HPDE6-E6E7 (cell line): Measurements from ENCODE around the gene SLC47A2.
"Not testable (repeated sequence)": the region's sequence is repeated elsewhere in the genome, so short reads cannot be mapped to it uniquely, and the experiment has no call there.

ENCODE experiments used
- DNase-seq: peaks from one replicate; pipeline ENCODE4 v3.0.0; 2011; ENCODE audit warnings: missing footprints; ENCODE audit errors: extremely low spot score

SLC47A2 gene

DNA sequence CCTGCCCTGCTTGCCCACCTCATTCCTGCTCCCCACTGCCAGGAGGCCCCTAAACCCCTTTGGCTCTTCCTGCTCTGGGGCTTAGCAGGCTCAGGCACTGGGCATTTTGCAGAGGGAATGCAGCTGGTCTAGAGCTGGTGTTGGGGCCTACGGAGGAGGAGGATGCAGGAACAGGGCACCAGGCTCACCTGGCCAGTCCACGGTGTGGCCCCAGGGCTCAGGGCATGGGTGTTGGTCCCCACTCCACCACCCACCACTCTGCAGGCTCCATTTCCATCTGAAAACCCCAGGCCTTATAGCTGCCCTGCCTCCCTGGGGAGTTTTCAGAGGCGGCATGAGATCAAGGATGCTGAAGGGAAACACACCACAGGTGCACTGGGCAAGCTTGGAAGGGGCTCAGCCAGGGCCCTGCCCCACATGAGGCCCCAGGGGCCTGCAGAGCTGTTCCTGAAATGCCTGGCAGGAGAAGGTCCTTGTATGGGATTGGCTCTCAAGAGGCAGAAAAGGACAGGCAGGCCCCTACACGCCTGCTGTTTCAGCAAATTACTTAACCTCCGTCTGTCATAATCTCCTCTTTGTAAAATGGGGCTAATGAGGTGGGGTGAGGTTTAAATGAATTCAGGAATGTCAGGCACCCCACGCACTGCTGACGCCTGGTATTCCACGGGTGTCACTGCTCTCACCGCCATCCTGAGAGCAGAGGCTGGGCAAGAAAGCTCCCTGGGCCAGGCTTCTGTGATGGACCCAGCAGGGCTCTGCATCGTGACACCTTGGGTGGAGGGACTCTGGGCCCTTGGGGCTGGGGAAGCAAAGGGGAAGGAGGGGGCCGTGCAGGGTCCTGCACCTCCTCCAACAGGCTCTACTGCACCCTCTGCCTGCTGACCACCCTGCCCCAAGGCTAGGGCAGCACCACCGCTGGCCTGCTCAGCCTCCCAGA lies 9.3 kb downstream of the SLC47A2 start:
- peak; percentile 79 for DNase-seq

DNA sequence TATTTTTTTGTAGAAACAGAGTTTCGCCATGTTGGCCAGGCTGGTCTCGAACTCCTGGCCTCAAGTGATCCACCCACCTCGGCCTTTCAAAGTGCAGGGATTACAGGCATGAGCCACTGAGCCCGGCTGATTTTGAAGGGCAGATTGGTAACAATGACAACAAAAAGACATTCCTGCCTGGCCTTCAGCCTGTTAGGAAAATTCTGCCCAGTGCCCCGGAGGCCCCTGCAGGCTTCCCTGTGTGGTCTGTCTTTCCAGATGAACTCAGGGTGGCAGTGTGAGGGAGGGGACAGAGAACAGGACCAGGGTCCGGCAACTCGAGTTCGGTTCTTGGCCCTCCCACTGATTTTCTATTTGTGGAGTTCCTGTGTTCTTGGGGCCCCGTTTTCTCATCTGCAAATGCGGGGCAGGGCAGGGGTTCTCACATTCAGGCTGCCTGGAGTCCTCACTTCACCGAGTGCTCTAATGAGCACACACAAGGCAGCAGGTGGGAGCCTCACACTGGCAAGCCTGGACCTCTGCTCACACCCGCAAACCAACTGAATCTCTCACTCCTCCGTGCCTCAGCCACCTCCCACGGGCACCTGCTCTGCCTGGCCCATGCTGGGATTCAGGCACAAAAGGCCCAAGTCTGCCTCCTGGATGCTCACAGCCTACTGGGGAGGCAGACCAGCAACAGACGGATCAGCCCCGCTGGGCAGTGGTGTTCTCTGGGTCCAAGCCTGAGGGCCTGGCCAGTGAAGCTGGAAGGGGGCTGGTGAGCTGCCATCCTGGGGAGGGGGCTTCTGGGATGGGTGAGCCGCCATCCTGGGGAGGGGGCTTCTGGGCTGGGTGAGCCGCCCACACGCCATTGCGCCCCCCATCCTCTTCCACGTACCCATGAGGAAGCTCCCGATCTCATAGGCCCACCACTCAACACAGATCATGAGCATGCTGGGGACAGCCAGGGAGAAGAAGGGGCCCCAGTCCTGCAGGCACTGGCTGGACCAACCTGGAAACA lies 10.3 kb downstream of the SLC47A2 start:
- DNase-seq, result no peak

DNA sequence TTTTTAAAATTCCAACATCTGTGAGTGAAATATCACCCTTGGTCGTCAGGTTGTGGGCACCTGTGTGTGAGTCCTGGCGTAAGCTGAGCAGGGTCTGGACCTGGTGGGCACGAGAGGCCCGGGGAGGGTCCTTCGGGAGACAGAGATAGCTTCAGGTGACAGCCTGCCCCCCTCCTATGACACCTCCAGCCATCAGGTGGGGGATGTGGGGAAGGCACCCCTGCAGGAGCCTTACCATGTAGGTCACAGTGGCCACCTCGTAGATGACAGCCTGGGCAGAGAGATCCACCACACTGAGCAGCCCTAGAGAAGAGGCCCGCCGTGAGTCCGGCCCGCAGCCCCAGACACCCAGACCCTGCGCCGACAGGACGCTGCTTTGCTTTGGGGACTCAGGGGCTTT lies 11.2 kb downstream of the SLC47A2 start:
- no peak for DNase-seq

DNA sequence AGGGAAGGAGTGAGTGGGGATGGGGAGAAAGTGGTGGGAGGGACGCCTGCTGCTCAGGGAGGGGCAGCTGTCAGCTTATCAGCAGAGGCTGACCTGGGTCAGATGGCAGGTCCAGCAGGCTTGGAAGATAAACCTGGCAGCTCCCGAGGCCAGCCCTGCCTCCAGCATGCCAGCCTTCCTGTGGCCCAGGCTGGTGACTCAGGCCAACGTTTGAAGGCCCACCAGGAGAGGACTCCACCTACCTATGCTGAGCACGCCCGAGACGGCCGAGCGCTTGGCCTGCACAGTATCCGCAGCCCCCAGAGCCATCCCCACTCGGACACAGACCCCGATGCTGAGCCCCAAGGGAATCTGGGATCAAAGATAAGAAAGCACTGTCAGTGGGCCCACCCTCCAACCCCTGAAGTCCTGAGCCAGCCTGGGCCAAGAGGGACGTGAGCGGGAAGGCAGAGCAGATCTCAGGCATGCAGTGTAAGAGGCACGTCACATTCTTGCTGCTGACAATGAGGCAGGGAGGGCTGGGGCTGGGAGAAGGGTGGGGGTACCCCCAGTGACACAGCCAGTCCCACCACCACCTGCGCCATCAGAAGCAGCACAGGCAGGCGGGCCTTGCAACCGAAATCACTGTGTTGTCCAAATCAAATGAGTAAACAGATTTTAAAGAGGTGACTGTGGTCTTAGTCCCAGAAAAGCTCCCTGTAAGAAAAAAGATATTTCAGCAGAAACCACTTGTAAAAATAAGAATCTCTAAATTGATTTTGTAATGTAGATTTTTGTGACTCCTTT lies 12.4 kb downstream of the SLC47A2 start:
- no peak for DNase-seq

DNA sequence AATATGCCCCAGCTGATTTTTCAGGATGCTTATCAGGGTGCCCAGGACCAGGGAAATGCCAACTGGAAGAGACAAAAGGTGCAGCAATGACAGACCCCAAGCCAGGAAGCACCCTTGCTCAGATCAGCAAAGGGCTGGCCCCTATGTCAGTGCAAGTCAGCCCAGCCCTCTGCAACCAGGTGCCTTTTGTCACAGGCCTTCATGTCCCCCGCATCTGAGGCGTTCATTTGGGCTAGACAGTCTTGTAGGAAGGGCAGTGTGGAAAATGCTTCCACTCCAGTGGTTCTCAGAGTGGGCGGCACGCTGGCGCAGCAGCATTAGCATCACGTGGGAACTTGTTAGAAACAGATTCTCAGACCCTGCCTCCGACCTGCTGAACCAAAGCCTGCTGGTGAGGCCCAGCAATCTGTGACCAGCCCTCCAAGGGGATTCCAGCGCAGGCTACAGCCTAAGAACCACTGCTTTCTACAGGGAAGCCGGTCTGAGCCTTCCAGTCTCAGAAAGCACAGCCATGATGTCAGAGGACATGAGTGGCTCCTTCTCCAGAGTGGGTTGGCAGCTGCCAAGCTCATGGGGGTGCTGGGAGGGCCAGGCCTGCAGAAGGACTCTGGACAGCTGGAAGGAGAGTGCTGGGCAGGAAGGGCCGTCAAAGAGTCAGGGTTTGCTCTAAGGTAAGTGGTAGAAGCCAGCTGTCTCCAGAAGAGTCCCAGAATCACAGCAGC lies 13.1 kb downstream of the SLC47A2 start:
- no peak for DNase-seq

DNA sequence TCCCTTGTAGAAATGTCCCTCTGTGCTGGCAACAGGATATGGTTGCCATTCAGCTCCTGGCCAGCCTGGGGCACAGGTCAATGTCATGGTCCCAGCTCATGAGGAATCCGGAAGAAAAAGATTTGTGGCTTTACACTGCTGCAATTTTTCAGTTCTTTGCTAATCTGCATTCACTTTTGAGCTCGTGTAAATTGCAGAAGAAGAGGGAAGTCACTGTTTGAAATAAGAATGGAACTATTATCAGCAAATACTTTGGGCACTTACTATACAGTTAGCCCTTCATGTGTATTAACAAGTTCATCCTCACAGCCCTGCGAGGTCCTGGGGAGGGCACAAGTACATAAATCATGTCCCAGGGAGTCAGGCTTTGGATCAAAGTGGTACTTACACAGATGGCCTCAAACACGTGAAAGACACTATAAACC lies 14.2 kb downstream of the SLC47A2 start:
- no peak for DNase-seq

DNA sequence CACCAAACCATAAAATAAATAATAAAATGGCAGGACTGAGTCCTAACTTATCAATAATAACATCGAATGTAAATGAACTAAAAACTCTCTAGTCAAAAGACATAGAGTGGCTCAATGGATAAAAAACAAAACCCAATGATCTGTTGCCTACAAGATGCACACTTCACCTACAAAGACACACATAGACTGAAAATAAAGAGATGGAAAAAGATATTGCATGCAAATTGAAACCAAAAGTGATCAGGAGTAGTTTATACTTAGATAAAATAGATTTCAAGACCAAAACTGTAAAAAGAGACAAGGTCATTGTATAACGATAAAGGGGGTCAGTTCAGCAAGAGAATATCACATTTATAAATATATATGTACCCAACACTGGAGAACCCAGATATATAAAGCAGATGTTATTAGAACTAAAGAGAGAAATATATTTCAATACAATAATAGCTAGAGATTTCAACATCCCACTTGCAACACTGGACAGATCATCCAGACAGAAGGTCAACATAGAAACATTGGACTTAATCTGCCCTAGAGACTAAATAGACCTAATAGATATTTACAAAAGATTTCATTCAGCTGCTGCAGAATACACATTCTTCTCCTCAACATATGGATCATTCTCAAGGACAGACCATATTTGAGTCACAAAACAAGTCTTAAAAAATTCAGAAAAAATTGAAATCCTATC lies 29.8 kb downstream of the SLC47A2 start:
- DNase-seq, result no peak

DNA sequence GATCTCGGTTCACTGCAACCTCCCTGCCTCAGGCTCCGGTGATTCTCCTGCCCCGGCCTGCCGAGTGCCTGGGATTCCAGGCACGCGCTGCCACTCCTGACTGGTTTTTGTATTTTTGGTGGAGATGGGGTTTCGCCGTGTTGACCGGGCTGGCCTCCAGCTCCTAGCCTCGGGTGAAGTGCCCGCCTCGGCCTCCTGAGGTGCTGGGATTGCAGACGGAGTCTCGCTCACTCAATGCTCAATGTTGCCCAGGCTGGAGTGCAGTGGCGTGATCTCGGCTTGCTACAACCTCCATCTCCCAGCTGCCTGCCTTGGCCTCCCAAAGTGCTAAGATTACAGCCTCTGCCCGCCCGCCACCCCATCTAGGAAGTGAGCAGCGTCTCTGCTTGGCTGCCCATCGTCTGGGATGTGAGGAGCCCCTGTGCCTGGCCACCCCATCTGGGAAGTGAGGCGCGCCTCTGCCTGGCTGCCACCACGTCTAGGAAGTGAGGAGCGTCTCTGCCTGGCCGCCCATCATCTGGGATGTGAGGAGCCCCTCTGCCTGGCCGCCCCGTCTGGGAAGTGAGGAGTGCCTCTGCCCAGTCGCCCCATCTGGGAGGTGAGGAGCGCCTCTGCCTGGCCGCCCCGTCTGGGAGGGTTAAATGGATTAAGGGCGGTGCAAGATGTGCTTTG lies 31.3 kb downstream of the SLC47A2 start:
- not testable (repeated sequence) for DNase-seq

DNA sequence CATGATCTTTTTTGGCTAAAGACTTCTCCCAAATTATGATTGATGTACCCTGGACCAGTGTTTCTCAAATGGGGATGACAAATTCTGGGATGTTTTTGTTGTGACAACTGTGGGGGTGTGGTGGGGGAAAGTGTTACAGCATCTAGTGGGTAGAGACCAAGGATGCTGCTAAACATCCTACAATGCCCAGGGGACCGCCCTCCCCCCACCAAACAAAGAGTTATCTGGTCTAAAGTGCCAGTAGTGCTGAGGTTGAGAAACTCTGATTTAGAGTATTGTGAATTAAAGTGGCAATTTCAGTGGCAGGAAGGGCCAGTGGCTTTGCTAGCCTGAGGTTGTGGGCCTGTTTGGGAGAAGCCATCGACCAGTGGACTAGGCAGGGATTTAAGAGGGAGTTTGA lies 33.3 kb downstream of the SLC47A2 start:
- DNase-seq, result no peak

DNA sequence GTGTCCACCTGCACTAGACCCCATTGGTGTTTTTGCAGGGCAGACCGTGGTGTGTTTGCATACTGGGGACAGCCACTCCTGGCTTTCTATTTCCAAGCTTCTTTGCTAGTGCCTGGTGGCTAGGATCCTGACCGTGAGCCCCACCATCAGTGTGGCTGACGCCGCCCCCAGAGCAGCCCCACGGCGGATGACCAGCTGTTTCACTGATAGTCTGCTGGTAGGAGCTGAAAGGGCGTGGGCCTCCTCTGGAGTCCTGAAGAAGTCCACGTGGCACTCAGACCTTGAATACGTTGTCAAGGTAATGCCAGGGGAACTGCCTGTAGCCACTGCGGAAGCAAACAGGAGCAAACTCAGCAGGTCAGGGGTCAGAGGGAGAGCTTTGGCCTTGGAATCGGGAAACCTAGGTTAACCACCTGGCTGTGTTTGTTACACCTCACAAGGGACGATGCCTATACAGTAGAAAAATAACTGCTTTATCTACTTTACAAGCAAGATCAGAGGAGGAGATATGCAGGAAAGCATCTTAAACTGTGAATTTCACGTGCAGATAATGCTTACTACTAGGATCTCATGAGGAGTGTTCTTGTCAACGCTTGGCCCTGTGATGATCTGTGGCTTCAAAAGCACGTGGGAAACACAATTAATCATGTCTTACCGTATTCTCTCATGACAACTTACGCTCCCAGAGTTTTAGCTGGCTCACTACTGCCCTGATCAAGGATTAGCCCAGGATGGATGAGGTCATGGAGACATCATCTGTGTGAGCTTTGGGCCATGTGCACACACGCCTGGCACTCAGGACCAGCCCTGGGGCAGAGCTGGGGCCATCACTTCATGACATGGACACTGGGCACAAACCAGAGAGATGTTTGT lies 37.6 kb downstream of the SLC47A2 start:
- no peak for DNase-seq

DNA sequence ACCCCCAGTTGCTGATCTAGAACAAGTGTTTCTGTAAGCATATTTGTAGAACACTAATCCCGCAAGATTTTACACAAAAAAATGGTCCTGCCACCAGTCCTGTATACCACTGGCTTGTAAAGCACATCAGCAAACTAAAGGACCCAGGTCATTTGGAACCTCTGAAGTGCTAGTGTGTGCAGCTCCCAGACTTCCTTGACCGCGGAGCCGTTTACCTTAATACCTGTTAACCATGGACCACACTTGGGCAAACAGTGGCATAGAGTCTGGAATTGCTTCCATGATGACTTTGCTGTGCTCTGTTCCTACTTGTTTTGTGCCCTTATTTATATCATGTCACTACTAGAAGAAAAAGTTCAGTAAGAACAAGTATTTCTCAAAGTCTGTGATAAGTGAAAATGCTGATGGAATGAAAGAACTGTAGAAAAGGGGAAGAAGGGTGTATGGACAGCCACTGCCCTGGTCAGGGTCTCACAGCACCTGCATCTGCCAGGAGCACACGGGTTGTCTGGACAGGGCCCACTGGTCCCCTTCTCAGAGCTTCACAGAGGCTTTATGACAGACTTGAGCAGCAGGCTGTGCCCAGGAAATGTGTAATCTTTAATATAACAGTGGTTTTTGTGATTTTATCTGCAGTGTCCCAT lies 38.5 kb downstream of the SLC47A2 start:
- DNase-seq, result no peak

DNA sequence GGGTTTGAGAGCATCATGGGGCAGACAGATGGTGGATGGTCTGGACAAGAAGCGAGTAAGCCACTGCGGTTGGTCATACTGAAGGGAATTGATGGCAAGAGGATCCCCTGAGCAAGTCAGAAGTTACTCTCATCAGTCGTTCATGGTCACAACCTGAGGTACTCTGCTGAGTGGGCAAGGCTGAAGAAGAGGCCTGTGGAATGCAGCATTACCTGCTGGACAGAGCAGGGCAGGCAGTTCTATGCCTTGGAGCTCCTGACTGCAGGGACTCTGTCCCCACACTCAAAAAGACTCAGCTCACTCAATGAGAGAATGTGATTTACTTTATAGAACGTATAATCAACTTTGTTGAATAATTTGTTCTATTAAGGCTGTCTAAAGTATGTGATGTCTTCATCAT lies 39.5 kb downstream of the SLC47A2 start:
- DNase-seq, result no peak

DNA sequence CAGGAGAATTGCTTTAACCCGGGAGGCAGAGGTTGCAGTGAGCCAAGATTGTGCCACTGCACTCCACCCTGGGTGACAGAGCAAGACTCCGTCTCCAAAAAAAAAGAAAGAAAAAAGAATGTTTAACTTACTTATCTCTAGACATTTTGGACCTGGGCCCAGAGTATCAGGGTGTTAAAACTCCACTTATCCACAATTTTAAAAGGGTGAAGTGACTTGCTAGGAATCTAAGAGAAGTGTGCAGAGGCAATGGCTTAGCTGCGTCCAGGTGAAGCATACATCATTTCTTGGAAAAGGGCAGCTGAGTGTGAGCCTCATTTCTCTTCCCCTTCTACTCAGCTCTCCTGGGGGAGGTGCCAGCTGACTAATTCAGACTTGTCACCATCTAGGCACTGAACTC lies 42.8 kb downstream of the SLC47A2 start:
- no peak for DNase-seq

DNA sequence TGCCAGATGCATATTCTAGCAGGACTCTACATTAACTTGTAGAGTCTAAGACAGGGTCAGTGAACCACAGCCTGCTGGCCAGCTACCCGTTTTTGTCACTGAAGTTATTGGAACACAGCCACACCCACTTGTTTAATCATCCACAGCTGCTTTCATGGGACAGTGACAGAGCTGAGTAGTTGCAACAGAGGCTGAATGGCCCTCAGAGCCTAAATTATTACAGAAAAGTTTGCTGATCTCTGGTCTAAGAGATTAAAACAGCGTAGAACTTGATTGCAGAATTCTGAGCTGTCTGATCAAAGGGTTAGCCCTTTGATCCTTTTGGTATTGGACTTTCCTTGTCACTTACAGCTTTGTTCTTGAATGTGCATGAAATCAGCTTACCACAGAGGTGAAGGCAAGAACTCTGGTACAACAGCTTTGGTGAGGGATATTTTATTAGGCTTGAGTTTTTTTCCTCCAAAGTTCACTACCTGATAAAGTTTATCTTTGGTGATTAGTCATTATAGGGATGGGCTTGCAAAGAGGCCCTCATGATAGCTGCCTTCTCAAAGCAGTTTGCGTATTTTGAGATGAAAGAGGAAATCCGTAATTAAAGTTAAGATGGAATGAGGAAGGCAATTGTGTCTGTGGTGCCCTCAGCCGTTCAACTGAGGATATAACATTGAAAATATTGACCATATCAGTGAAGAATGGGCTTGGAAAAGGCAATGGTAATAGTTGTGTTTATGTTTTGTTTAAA lies 44.2 kb downstream of the SLC47A2 start:
- no peak for DNase-seq

DNA sequence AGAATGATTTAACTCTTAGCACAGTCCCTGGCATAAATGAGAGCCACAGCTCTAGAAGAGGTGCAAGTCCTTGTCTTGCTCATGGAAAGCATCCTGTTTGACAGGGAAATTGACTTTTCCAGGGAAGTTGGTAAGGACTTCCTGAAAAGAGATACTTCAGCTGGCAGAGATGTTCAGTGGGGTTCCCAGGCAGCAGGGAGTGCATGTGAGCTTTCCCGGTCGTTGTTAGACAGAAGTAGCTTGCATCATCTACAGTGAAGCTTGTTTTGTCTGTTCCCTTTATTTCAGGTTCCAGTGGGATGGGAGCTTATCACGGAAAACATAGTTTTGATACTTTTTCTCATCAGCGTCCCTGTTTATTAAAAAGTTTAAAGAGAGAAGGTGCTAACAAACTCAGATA lies 45.0 kb downstream of the SLC47A2 start:
- no peak for DNase-seq

DNA sequence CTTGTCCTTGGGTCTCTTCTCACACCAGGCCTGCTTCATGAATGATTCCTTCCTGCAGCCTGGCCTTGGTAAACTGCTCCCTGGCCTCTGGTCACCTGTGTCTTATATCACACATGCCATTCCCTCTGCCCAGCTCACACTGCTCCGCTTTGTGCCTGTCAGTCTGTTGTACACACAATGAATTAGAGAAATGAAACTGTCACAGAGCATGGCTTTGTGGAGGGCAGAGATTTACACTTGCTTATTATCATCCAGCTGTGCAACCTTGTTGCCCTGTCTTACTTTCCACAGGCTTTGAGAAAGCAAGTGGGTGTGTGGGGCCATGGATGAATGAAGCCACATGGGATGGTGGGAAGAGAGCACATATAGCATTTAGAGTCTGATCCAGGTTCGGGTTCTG lies 45.5 kb downstream of the SLC47A2 start:
- DNase-seq, result no peak

DNA sequence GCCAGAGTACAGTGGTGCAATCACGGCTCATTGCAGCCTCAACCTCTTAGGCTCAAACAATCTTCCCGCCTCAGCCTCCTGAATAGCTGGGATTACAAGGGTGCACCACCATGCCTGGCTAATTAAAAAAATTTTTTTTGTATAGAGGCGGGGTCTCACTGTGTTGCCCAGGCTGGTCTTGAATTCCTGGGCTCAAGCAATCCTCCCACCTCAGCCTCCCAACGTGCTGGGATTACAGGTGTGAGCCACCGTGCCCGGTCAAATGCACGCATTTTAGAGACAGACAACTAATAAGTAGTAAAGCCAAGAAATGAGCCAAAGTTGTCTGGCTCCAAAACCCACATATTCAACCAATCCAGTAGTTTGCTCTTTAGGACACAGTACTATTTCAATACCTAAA lies 46.7 kb downstream of the SLC47A2 start:
- not testable (repeated sequence) for DNase-seq

DNA sequence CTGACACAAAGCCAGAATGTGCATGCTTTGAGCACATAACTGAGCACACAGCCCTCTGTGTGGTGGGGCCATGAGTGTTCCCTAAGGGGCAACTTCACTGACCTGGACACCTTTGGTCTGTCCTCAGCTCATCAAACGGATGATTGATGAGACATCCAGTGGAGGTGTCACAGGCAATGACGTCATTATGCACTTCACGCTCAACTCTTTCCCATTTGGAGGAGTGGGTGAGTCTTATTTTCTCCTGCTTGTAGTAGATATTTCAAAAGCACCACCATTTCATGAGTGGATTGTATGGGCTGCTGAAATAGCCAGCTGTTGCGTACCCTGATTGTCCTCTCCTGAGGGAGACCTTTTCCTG lies 51.6 kb downstream of the SLC47A2 start:
- DNase-seq, result no peak
